HCT116 (cell line): ENCODE results near the gene NAV3. TPM values are rescaled to one million over a fixed set of nuclear protein-coding genes. Genes with fewer than 3 reads are reported as not detected.
A peak's percentile ranks its signal among the peaks of the same experiment; 100 is the strongest.

Experiments used
- ATAC-seq: fragments of 200-7000 bp; cut with Tn5 transposase; 2 replicates; pipeline ENCODE4 v1.9.1; 2020; ENCODE audit warnings: mild to moderate bottlenecking, moderate library complexity
- BruUV-seq: library from RNA; stranded (reverse); fragments of 400-500 nt; replicated peaks from 2 replicates; lab custom pipeline; 2021; lab: Mats Ljungman, UMichigan
- CTCF ChIA-PET: fragments of 300-600 bp; sonication (Branson Sonifier 250); formaldehyde crosslinking; loops from one replicate; lab custom pipeline; 2021; ENCODE audit warnings: antibody characterized with exemption; lab: Charles Lee
- POLR2A ChIA-PET: fragments of 300-600, 350-600 bp; sonication (Branson Sonifier 250); formaldehyde crosslinking; loops from one replicate; lab custom pipeline; 2021; ENCODE audit warnings: antibody characterized with exemption; lab: Charles Lee
- RAD21 ChIA-PET, 2 experiments: fragments of 300-600 bp; sonication (Branson Sonifier 250); formaldehyde crosslinking; loops; one replicate each; lab custom pipeline; 2023; ENCODE audit warnings: low total read pairs in 2 of 2; ENCODE audit not compliant: uncharacterized antibody in 2 of 2, unreplicated experiment in 2 of 2, low non-redundant PET in 1 of 2; lab: Charles Lee
- DNase-seq: peaks from one replicate; pipeline ENCODE4 v3.0.0-alpha.2; 2010; ENCODE audit warnings: low read depth, low spot score
- H2AFZ ChIP-seq: fragments of 200-600 bp; shearing (Covaris generic), sonication (generic); 2 replicates; pipeline ENCODE4 v1.6.1; 2017; ENCODE audit warnings: low read depth, mixed run types, mixed read lengths, antibody characterized with exemption, low read length; ENCODE audit not compliant: poor library complexity, severe bottlenecking
- H3K27ac ChIP-seq: 2 replicates; pipeline ENCODE4 v1.5.1; 2012; ENCODE audit warnings: low read depth, low read length
- H3K27me3 ChIP-seq: fragments of 200-600 bp; sonication (generic); 2 replicates; pipeline ENCODE4 v1.6.1; 2016; ENCODE audit warnings: mixed run types, low read length, mixed read lengths; ENCODE audit not compliant: insufficient read depth
- H3K36me3 ChIP-seq, 2 experiments: fragments of 200-500 bp in 1 of 2; fragments of 200-600 bp in 1 of 2; sonication (Bioruptor generic) in 1 of 2; sonication (generic) in 1 of 2; 2 replicates each; pipeline versions ENCODE4 v1.5.1 to v1.6.1; 2014 to 2016; ENCODE audit warnings: low read length in 2 of 2, inconsistent platforms in 1 of 2, mixed read lengths in 1 of 2, mixed run types in 1 of 2; ENCODE audit not compliant: insufficient read depth in 2 of 2, control insufficient read depth in 1 of 2
- H3K4me1 ChIP-seq, 2 experiments: fragments of 200-600 bp in 1 of 2; sonication (generic) in 1 of 2; 2 replicates each; pipeline versions ENCODE4 v1.5.1 to v1.6.1; 2012 to 2017; ENCODE audit warnings: low read length in 2 of 2, inconsistent platforms in 1 of 2, mild to moderate bottlenecking in 1 of 2, mixed read lengths in 1 of 2, mixed run types in 1 of 2, moderate library complexity in 1 of 2; ENCODE audit not compliant: insufficient read depth in 2 of 2, control insufficient read depth in 1 of 2
- H3K4me2 ChIP-seq: fragments of 200-600 bp; sonication (generic); 2 replicates; pipeline ENCODE4 v1.6.1; 2017; ENCODE audit warnings: mixed run types, low read length, mixed read lengths
- H3K4me3 ChIP-seq, 2 experiments: fragments of 200-600 bp in 1 of 2; sonication (generic) in 1 of 2; replicated peaks in 1 of 2; 2 replicates each; pipeline ENCODE4 v1.5.1; 2011 to 2016; ENCODE audit warnings: low read length in 2 of 2, control low read depth in 1 of 2, low read depth in 1 of 2, mild to moderate bottlenecking in 1 of 2, mixed read lengths in 1 of 2, mixed run types in 1 of 2
- H3K79me2 ChIP-seq: fragments of 200-600 bp; sonication (generic); 2 replicates; pipeline ENCODE4 v1.6.1; 2017; ENCODE audit warnings: mild to moderate bottlenecking, mixed run types, low read length, moderate library complexity, mixed read lengths; ENCODE audit not compliant: insufficient read depth
- H3K9ac ChIP-seq: fragments of 200-600 bp; sonication (generic); 2 replicates; pipeline ENCODE4 v1.6.1; 2016; ENCODE audit warnings: low read length, mixed read lengths
- H3K9me2 ChIP-seq: fragments of 200-600 bp; sonication (generic), shearing (Covaris generic); 2 replicates; pipeline ENCODE4 v1.6.1; 2017; ENCODE audit warnings: mixed run types, mild to moderate bottlenecking, moderate library complexity; ENCODE audit not compliant: insufficient read depth
- H3K9me3 ChIP-seq, 2 experiments: fragments of 200-500 bp in 1 of 2; fragments of 200-600 bp in 1 of 2; sonication (Bioruptor generic) in 1 of 2; sonication (generic) in 1 of 2; 2 replicates each; pipeline ENCODE4 v1.6.1; 2014 to 2017; ENCODE audit warnings: low read length in 2 of 2, mixed read lengths in 2 of 2, inconsistent platforms in 1 of 2, low read depth in 1 of 2, mild to moderate bottlenecking in 1 of 2, mixed run types in 1 of 2, moderate library complexity in 1 of 2; ENCODE audit not compliant: control insufficient read depth in 1 of 2, insufficient read depth in 1 of 2
- H4K20me1 ChIP-seq: fragments of 200-600 bp; sonication (generic), shearing (Covaris generic); 2 replicates; pipeline ENCODE4 v1.6.1; 2017; ENCODE audit warnings: mixed run types, mild to moderate bottlenecking, moderate library complexity; ENCODE audit not compliant: insufficient read depth
- CBX3 ChIP-seq: IDR thresholded peaks from 2 replicates; pipeline ENCODE4 v1.6.1; 2012; ENCODE audit warnings: low read depth
- CEBPB ChIP-seq: IDR thresholded peaks from 2 replicates; pipeline ENCODE4 v1.6.1; 2012; ENCODE audit warnings: low read depth
- EGR1 ChIP-seq: IDR thresholded peaks from 2 replicates; pipeline ENCODE4 v1.6.1; 2012; ENCODE audit warnings: low read depth
- EZH2 ChIP-seq: fragments of 200-600 bp; sonication (generic); IDR thresholded peaks from 2 replicates; pipeline ENCODE4 v1.6.1; 2017; ENCODE audit warnings: antibody characterized with exemption, mixed run types
- EZH2phosphoT487 ChIP-seq: fragments of 200-600 bp; IDR thresholded peaks from 2 replicates; pipeline ENCODE4 v1.6.1; 2018; ENCODE audit warnings: antibody characterized with exemption, borderline replicate concordance
- FOSL1 ChIP-seq: IDR thresholded peaks from 2 replicates; pipeline ENCODE4 v1.6.1; 2012; ENCODE audit warnings: low read depth
- JUND ChIP-seq: IDR thresholded peaks from 2 replicates; pipeline ENCODE4 v1.6.1; 2012
- POLR2AphosphoS5 ChIP-seq: IDR thresholded peaks from 2 replicates; pipeline ENCODE4 v1.6.1; 2011; ENCODE audit warnings: mild to moderate bottlenecking, low read depth, low read length, moderate library complexity
- RAD21 ChIP-seq: IDR thresholded peaks from 2 replicates; pipeline ENCODE4 v1.6.1; 2012; ENCODE audit warnings: low read depth, mild to moderate bottlenecking
- SP1 ChIP-seq: IDR thresholded peaks from 2 replicates; pipeline ENCODE4 v1.6.1; 2012; ENCODE audit warnings: low read depth
- YY1 ChIP-seq: IDR thresholded peaks from 2 replicates; pipeline ENCODE4 v1.6.1; 2011; ENCODE audit warnings: low read length, low read depth, moderate library complexity, mild to moderate bottlenecking; ENCODE audit not compliant: insufficient replicate concordance; ENCODE audit errors: extremely low read depth
- ZFX ChIP-seq: fragments of 450-650 bp; IDR thresholded peaks from 2 replicates; pipeline ENCODE4 v1.6.1; 2017
- intact Hi-C: fragments of 100-400 bp; cut with micrococcal nuclease; formaldehyde crosslinking; loops from 2 replicates; pipeline ENCODE4 v1.10.0; 2022
- total RNA-seq: library from RNA; stranded (reverse); gene quantifications from one replicate; pipeline ENCODE4 v1.2.1, GENCODE V29; 2021; ENCODE audit not compliant: unreplicated experiment
- TF ChIP-seq, protein P1 (sequence below): IDR thresholded peaks from 2 replicates; pipeline ENCODE4 v1.6.1; 2012; ENCODE audit warnings: low read depth
- TF ChIP-seq, protein P2 (sequence below): IDR thresholded peaks from 2 replicates; pipeline ENCODE4 v1.6.1; 2012
- TF ChIP-seq, protein P3 (sequence below), 3 experiments: fragments of 200-600 bp in 1 of 3; sonication (generic) in 1 of 3; IDR thresholded peaks in 2 of 3; conservative IDR thresholded peaks in 1 of 3; 2 replicates each; pipeline ENCODE4 v1.5.1; 2012 to 2017; ENCODE audit warnings: low read depth in 2 of 3, low read length in 2 of 3, antibody characterized with exemption in 1 of 3, borderline replicate concordance in 1 of 3, control low read depth in 1 of 3, mild to moderate bottlenecking in 1 of 3, mixed read lengths in 1 of 3, mixed run types in 1 of 3, moderate library complexity in 1 of 3; ENCODE audit not compliant: insufficient read depth in 1 of 3

NAV3 gene
- total RNA-seq, 1 experiment from 2014 or later, result 7.8 TPM

- ChIA-PET POLR2A (no interaction called here), RAD21 (no interaction called here), CTCF (interaction anchor here (1.5 to 4.4 kb wide), 2 partner anchors 123 to 195 kb away, joined by 4 to 24 read pairs; no protein-coding TSS in a partner anchor)
- no peaks in the 10 kb centered on the region for H3K4me1 ChIP-seq
- no peak overlapping the region for H3K27ac ChIP-seq
- H3K79me2 ChIP-seq, result no peaks in the 10 kb centered on the region
- intact Hi-C loops, result loop anchor here (10.0 kb wide), 1 partner anchor 396 kb away; no protein-coding TSS in a partner anchor
- no peak overlapping the region for H3K9ac ChIP-seq
- H3K36me3 ChIP-seq, result no peaks in the 10 kb centered on the region
- no peaks in the 10 kb centered on the region for H3K9me2 ChIP-seq
- DNase-seq, result no peak
- no peak overlapping the region for H3K4me3 ChIP-seq
- no peak overlapping the region for H3K4me2 ChIP-seq
- ATAC-seq, result no peak
- TF ChIP-seq YY1 (no peak), EZH2phosphoT487 (no peak), ZFX (no peak), EGR1 (no peak)
- no peaks in the 10 kb centered on the region for H4K20me1 ChIP-seq
- no peak overlapping the region for H2AFZ ChIP-seq
- H3K9me3 ChIP-seq, result no peaks in the 10 kb centered on the region
- BruUV-seq, result no TSS peak
- H3K27me3 ChIP-seq, result no peaks in the 10 kb centered on the region
Measured at GRCh38 chr12:78120306-78120705, 289.6 kb downstream of the NAV3 start.

DNA sequence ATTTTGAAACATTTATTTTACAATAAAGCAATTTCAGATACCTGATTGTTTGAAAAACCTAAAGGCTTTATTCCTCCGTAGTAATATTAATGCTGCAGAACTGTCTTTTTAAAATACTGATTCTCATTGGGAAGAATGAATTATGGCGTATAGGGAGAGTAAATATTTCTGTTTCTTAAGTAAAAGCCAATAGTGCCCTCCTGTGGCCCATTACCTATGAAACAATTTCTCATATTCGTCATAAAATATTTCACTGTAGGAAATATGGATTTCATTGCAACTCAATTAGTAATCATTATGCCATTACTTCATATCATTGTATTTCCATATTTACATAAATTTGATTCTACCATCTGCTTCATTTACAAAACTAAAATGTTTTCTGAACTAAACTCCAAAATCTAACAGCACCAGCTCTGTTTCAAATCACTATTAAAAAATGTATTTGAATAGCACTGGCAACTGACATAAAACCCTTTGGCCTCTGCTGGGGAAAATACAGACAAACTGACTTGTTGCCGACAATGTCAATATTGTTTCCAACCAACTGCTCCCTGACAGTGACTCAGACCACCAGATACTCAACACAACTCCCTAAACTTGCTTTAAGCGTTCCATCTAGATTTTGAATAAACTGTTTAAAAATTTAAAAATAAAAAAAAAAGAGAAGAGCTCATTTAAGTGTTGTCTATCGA is 290.3 kb downstream of the NAV3 start:
- no peaks in the 10 kb centered on the region for H3K27me3 ChIP-seq
- POLR2A ChIA-PET, result no interaction called here
- H3K9me2 ChIP-seq, result no peaks in the 10 kb centered on the region
- no peaks in the 10 kb centered on the region for H3K79me2 ChIP-seq
- intact Hi-C loops, result loop anchor here (1.0 to 10.0 kb wide), 2 partner anchors 121 to 396 kb away; no protein-coding TSS in a partner anchor
- H3K9me3 ChIP-seq, result no peaks in the 10 kb centered on the region
- H3K4me2 ChIP-seq, result no peak overlapping the region
- no peaks in the 10 kb centered on the region for H4K20me1 ChIP-seq
- no peak overlapping the region for H3K9ac ChIP-seq
- H3K4me1 ChIP-seq, result no peaks in the 10 kb centered on the region
- H3K27ac ChIP-seq, result no peak overlapping the region
- peak; percentile 33 for DNase-seq
- RAD21 ChIA-PET, result no interaction called here
- ATAC-seq, result no peak
- H3K36me3 ChIP-seq, result no peaks in the 10 kb centered on the region
- BruUV-seq, result no TSS peak
- CTCF ChIA-PET, result interaction anchor here (1.2 to 2.0 kb wide), 4 partner anchors 116 to 124 kb away, joined by 4 to 16 read pairs (median 8); no protein-coding TSS in a partner anchor
- H3K4me3 ChIP-seq, result no peak overlapping the region
- no peak overlapping the region for H2AFZ ChIP-seq
- TF ChIP-seq JUND (no peak), ZFX (no peak), FOSL1 (no peak), EZH2phosphoT487 (no peak), CEBPB (no peak), CBX3 (no peak), RAD21 (peak; percentile 66), EZH2 (no peak), SP1 (no peak), POLR2AphosphoS5 (no peak)
- TF ChIP-seq, protein P1, sequence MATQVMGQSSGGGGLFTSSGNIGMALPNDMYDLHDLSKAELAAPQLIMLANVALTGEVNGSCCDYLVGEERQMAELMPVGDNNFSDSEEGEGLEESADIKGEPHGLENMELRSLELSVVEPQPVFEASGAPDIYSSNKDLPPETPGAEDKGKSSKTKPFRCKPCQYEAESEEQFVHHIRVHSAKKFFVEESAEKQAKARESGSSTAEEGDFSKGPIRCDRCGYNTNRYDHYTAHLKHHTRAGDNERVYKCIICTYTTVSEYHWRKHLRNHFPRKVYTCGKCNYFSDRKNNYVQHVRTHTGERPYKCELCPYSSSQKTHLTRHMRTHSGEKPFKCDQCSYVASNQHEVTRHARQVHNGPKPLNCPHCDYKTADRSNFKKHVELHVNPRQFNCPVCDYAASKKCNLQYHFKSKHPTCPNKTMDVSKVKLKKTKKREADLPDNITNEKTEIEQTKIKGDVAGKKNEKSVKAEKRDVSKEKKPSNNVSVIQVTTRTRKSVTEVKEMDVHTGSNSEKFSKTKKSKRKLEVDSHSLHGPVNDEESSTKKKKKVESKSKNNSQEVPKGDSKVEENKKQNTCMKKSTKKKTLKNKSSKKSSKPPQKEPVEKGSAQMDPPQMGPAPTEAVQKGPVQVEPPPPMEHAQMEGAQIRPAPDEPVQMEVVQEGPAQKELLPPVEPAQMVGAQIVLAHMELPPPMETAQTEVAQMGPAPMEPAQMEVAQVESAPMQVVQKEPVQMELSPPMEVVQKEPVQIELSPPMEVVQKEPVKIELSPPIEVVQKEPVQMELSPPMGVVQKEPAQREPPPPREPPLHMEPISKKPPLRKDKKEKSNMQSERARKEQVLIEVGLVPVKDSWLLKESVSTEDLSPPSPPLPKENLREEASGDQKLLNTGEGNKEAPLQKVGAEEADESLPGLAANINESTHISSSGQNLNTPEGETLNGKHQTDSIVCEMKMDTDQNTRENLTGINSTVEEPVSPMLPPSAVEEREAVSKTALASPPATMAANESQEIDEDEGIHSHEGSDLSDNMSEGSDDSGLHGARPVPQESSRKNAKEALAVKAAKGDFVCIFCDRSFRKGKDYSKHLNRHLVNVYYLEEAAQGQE, result no peak
- TF ChIP-seq, protein P2, sequence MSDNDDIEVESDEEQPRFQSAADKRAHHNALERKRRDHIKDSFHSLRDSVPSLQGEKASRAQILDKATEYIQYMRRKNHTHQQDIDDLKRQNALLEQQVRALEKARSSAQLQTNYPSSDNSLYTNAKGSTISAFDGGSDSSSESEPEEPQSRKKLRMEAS, result no peak
- TF ChIP-seq, protein P3, sequence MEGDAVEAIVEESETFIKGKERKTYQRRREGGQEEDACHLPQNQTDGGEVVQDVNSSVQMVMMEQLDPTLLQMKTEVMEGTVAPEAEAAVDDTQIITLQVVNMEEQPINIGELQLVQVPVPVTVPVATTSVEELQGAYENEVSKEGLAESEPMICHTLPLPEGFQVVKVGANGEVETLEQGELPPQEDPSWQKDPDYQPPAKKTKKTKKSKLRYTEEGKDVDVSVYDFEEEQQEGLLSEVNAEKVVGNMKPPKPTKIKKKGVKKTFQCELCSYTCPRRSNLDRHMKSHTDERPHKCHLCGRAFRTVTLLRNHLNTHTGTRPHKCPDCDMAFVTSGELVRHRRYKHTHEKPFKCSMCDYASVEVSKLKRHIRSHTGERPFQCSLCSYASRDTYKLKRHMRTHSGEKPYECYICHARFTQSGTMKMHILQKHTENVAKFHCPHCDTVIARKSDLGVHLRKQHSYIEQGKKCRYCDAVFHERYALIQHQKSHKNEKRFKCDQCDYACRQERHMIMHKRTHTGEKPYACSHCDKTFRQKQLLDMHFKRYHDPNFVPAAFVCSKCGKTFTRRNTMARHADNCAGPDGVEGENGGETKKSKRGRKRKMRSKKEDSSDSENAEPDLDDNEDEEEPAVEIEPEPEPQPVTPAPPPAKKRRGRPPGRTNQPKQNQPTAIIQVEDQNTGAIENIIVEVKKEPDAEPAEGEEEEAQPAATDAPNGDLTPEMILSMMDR (IDR thresholded peaks at IDR 0.05 in 2 of 3, conservative IDR thresholded peaks at IDR 0.05 in 1 of 3; ENCODE audit: borderline replicate concordance in 1 of 3, insufficient read depth in 1 of 3, low read depth in 2 of 3, low read length in 2 of 3), result peak; percentile 29 to 53 (median 53); a peak in 3 of 6 replicates
